PC-3 (cell line): Measurements from ENCODE around the gene TWF2.

Experiments used
- CTCF ChIP-seq: fragments of 300-600 bp; sonication (generic); conservative IDR thresholded peaks from 2 replicates; pipeline ENCODE4 v1.5.1; 2017; ENCODE audit warnings: antibody characterized with exemption, low read depth, mild to moderate bottlenecking, low read length
- EZH2 ChIP-seq: fragments of 300-600 bp; sonication (generic); IDR thresholded peaks from one replicate; pipeline ENCODE4 v1.6.1; 2017; ENCODE audit warnings: antibody characterized with exemption, mild to moderate bottlenecking, low read length; ENCODE audit not compliant: unreplicated experiment
- EZH2phosphoT487 ChIP-seq: fragments of 300-600 bp; sonication (generic); IDR thresholded peaks from 2 replicates; pipeline ENCODE4 v1.6.1; 2018; ENCODE audit warnings: mild to moderate bottlenecking, antibody characterized with exemption, low read length, borderline replicate concordance

- no peak for TF ChIP-seq CTCF
- TF ChIP-seq EZH2phosphoT487 = no peak
- no peak for TF ChIP-seq EZH2
Observed at GRCh38 chr3:52246728-52247408, 7.9 kb upstream of the TWF2 start.
